Endothelial cell of umbilical vein (primary cell): ENCODE results near the gene GNB2. TPM values are rescaled to one million over a fixed set of nuclear protein-coding genes. Genes with fewer than 3 reads are reported as not detected.

ENCODE experiments used
- BruUV-seq: library from RNA; stranded (reverse); fragments of 400-500 nt; replicated peaks from 2 replicates; lab custom pipeline; 2021; lab: Mats Ljungman, UMichigan
- CTCF ChIA-PET: fragments of 300-600, 350-600 bp; sonication (Branson Sonifier 250); formaldehyde crosslinking; loops from one replicate; lab custom pipeline; 2021; ENCODE audit warnings: antibody characterized with exemption, inconsistent platforms; lab: Charles Lee
- POLR2A ChIA-PET: fragments of 300-600, 350-600 bp; sonication (Branson Sonifier 250); formaldehyde crosslinking; loops from one replicate; lab custom pipeline; 2021; ENCODE audit warnings: antibody characterized with exemption, inconsistent platforms; lab: Charles Lee
- DNase-seq: peaks from one replicate; pipeline ENCODE4 v3.0.0-alpha.2; 2011; ENCODE audit warnings: low read depth, low spot score
- FAIRE-seq: peaks from 2 replicates; lab custom pipeline; 2011; peaks lifted over from hg19 to GRCh38; lab: Jason Lieb, UNC
- H2AFZ ChIP-seq: 2 replicates; pipeline ENCODE4 v1.6.0; 2012; ENCODE audit warnings: low read depth, low read length, control low read depth, inconsistent platforms
- H3K27ac ChIP-seq: 2 replicates; pipeline ENCODE4 v1.5.1; 2011; ENCODE audit warnings: low read depth, mild to moderate bottlenecking, control low read depth, low read length, moderate library complexity; ENCODE audit not compliant: insufficient read depth
- H3K27me3 ChIP-seq, 2 experiments: 2 replicates each; pipeline versions ENCODE4 v1.6.0 to v1.6.1; 2011; ENCODE audit warnings: low read length in 2 of 2, mixed read lengths in 1 of 2; ENCODE audit not compliant: control insufficient read depth in 2 of 2, insufficient read depth in 2 of 2
- H3K36me3 ChIP-seq, 2 experiments: 2 replicates in 1 of 2; 3 replicates in 1 of 2; pipeline ENCODE4 v1.5.1; 2011; ENCODE audit warnings: low read length in 2 of 2, mild to moderate bottlenecking in 1 of 2, moderate library complexity in 1 of 2; ENCODE audit not compliant: control insufficient read depth in 2 of 2, insufficient read depth in 2 of 2; ENCODE audit errors: extremely low read depth in 1 of 2
- H3K4me1 ChIP-seq: 3 replicates; pipeline ENCODE4 v1.5.1; 2011; ENCODE audit warnings: mild to moderate bottlenecking, low read length; ENCODE audit not compliant: control insufficient read depth, insufficient read depth; ENCODE audit errors: extremely low read depth
- H3K4me2 ChIP-seq: 2 replicates; pipeline ENCODE4 v1.6.1; 2011; ENCODE audit warnings: low read length, control low read depth, mixed read lengths; ENCODE audit not compliant: insufficient read depth
- H3K4me3 ChIP-seq, 3 experiments: fragments of 200-600 bp in 1 of 3; sonication (generic), shearing (Covaris generic) in 1 of 3; replicated peaks in 1 of 3; 2 replicates each; pipeline ENCODE4 v1.5.1; 2011 to 2016; ENCODE audit warnings: control low read depth in 3 of 3, low read length in 3 of 3, mild to moderate bottlenecking in 2 of 3, inconsistent platforms in 1 of 3, low read depth in 1 of 3, moderate library complexity in 1 of 3; ENCODE audit not compliant: insufficient read depth in 1 of 3
- H3K79me2 ChIP-seq: 2 replicates; pipeline ENCODE4 v1.6.0; 2012; ENCODE audit warnings: low read length, inconsistent platforms; ENCODE audit not compliant: control insufficient read depth, insufficient read depth
- H3K9ac ChIP-seq: replicated peaks from 2 replicates; pipeline ENCODE3; 2011; ENCODE audit warnings: low read length, control low read depth; ENCODE audit not compliant: insufficient read depth; ENCODE audit errors: extremely low read depth
- H3K9me1 ChIP-seq: replicated peaks from 3 replicates; pipeline ENCODE4 v1.6.0; 2011; ENCODE audit warnings: mild to moderate bottlenecking, low read length; ENCODE audit not compliant: control insufficient read depth, insufficient read depth; ENCODE audit errors: extremely low read depth
- H3K9me3 ChIP-seq: replicated peaks from 2 replicates; pipeline ENCODE4 v1.5.1; 2012; ENCODE audit warnings: low read length, inconsistent platforms; ENCODE audit not compliant: control insufficient read depth, insufficient read depth
- H4K20me1 ChIP-seq: replicated peaks from 2 replicates; pipeline ENCODE3; 2011; ENCODE audit warnings: mild to moderate bottlenecking, low read length; ENCODE audit not compliant: control insufficient read depth, insufficient read depth; ENCODE audit errors: extremely low read depth
- CTCF ChIP-seq, 2 donors: IDR thresholded peaks; 1 replicate in 1 of 2; 2 replicates in 1 of 2; pipeline ENCODE4 v1.5.1; 2011; ENCODE audit warnings: low read length in 2 of 2, mild to moderate bottlenecking in 2 of 2, moderate library complexity in 2 of 2, control low read depth in 1 of 2, inconsistent platforms in 1 of 2, low read depth in 1 of 2; ENCODE audit not compliant: insufficient read depth in 1 of 2; ENCODE audit errors: extremely low read depth in 1 of 2
- EZH2 ChIP-seq: IDR thresholded peaks from 2 replicates; pipeline ENCODE4 v1.6.1; 2012; ENCODE audit warnings: borderline replicate concordance, low read depth, mild to moderate bottlenecking, moderate library complexity, low read length, inconsistent platforms; ENCODE audit not compliant: severe bottlenecking
- FOS ChIP-seq: IDR thresholded peaks from 2 replicates; pipeline ENCODE4 v1.6.1; 2011; ENCODE audit warnings: mild to moderate bottlenecking, low read length, moderate library complexity, borderline replicate concordance; ENCODE audit not compliant: insufficient read depth
- GATA2 ChIP-seq: IDR thresholded peaks from 2 replicates; pipeline ENCODE4 v1.7.0; 2011; ENCODE audit warnings: low read depth, mild to moderate bottlenecking, moderate library complexity, mixed read lengths, low read length; ENCODE audit not compliant: insufficient read length, insufficient read depth
- JUN ChIP-seq: IDR thresholded peaks from 2 replicates; pipeline ENCODE4 v1.6.1; 2011; ENCODE audit warnings: borderline replicate concordance, low read depth; ENCODE audit not compliant: insufficient read length, insufficient read depth
- MAX ChIP-seq: IDR thresholded peaks from 2 replicates; pipeline ENCODE4 v1.6.1; 2011; ENCODE audit not compliant: insufficient read depth, insufficient read length
- MYC ChIP-seq: IDR thresholded peaks from one replicate; pipeline ENCODE4 v1.6.1; 2011; ENCODE audit warnings: mild to moderate bottlenecking, low read depth, low read length
- POLR2A ChIP-seq: IDR thresholded peaks from 2 replicates; pipeline ENCODE4 v1.6.1; 2012; ENCODE audit warnings: low read depth, mild to moderate bottlenecking, control low read depth, low read length
- POLR2AphosphoS5 ChIP-seq: IDR thresholded peaks from 2 replicates; pipeline ENCODE4 v1.6.1; 2012; ENCODE audit warnings: low read depth, mild to moderate bottlenecking, control low read depth, low read length, moderate library complexity; ENCODE audit not compliant: insufficient read depth
- dilution Hi-C: fragments of 300-500 bp; cut with MboI; formaldehyde crosslinking; loops from one replicate; pipeline ENCODE4 v1.15.0; 2019; ENCODE audit warnings: low sequenced_read_pairs; ENCODE audit not compliant: extremely low pct_ligation_motif_present
- intact Hi-C: fragments of 100-400 bp; cut with micrococcal nuclease; formaldehyde crosslinking; loops from one replicate; pipeline ENCODE4 v1.10.0; 2022
- polyA plus RNA-seq, 4 experiments: library from polyadenylated mRNA; depleted of rRNA in 3 of 4; stranded (reverse) in 3 of 4; unstranded in 1 of 4; fragments of >200 nt; gene quantifications; 2 replicates each; pipeline versions ENCODE4 v1.2.1 to v1.2.3, GENCODE V29; 2011 to 2012; ENCODE audit warnings: missing spikeins in 1 of 4
- total RNA-seq: library from RNA; stranded (reverse); gene quantifications from 2 replicates; pipeline ENCODE4 v1.2.3, GENCODE V29; 2021

GNB2 gene
- total and polyA plus RNA-seq, 2 donors (not counting 3 experiments of a cell fraction or from before 2014, with no cell fraction given), result 297 to 433 TPM

GRCh38 chr7:100675105-100675451 lies 1.5 kb downstream of the GNB2 start:
- DNase-seq, result no peak
- POLR2A ChIA-PET, result no interaction called here
- intact Hi-C loops, result loop anchor here (5.0 kb wide), 1 partner anchor 208 kb away; no protein-coding TSS in a partner anchor
- no TSS peak for BruUV-seq
- peaks cover 4% of the 10 kb centered on the region for H3K4me1 ChIP-seq
- no peaks in the 10 kb centered on the region for H3K9me1 ChIP-seq
- no peaks in the 10 kb centered on the region for H3K9me3 ChIP-seq
- peaks cover 28% of the 10 kb centered on the region for H3K79me2 ChIP-seq
- H3K9ac ChIP-seq, result peak overlapping the region; percentile 45
- CTCF ChIA-PET, result interaction anchor here (0.7 to 1.4 kb wide), 4 partner anchors 8 to 177 kb away, joined by 3 to 5 read pairs (median 4); partner anchors contain the start of genes POP7 and SLC12A9
- peak overlapping the region; percentile 70 to 88 (median 86) for H3K4me3 ChIP-seq
- no peak overlapping the region for H2AFZ ChIP-seq
- no peak overlapping the region for H3K27ac ChIP-seq
- no peak for FAIRE-seq
- no peaks in the 10 kb centered on the region for H4K20me1 ChIP-seq
- dilution Hi-C loops, result no loop called here
- TF ChIP-seq POLR2A, result peak; percentile 5
- no peak for TF ChIP-seq FOS
- TF ChIP-seq MYC, result no peak
- H3K4me2 ChIP-seq, result peak overlapping the region; percentile 74
- peaks cover 8 to 28% of the 10 kb centered on the region in 2 experiments for H3K36me3 ChIP-seq
- H3K27me3 ChIP-seq, result peaks cover 1 to 2% of the 10 kb centered on the region in 2 experiments

- DNase-seq (peak; percentile 59), FAIRE-seq (peak; percentile 79)
- H3K27ac ChIP-seq, result no peak overlapping the region
- BruUV-seq, result no TSS peak
- dilution Hi-C loops, result no loop called here
- POLR2A ChIA-PET, result interaction anchor here (1.0 kb wide), 1 partner anchor 247 kb away, joined by 3 read pairs; the partner anchor contains the start of gene ZCWPW1
- TF ChIP-seq EZH2 (no peak), GATA2 (no peak), FOS (no peak), CTCF (IDR thresholded peaks at IDR 0.05; ENCODE audit: extremely low read depth in 1 of 2, insufficient read depth in 1 of 2, low read depth in 1 of 2, low read length in 2 of 2) (no peak), MAX (no peak), MYC (no peak), POLR2AphosphoS5 (peak; percentile 45), JUN (no peak), POLR2A (peak; percentile 37)
- H3K4me3 ChIP-seq, result peak overlapping the region; percentile 9 to 88 (median 40)
- peaks cover 28% of the 10 kb centered on the region for H3K79me2 ChIP-seq
- peak overlapping the region; percentile 7 for H3K4me2 ChIP-seq
- H3K9me3 ChIP-seq, result no peaks in the 10 kb centered on the region
- H3K4me1 ChIP-seq, result peaks cover 4% of the 10 kb centered on the region
- intact Hi-C loops, result loop anchor here (5.0 kb wide), 1 partner anchor 208 kb away; no protein-coding TSS in a partner anchor
- peaks cover 0 to 2% of the 10 kb centered on the region in 2 experiments for H3K27me3 ChIP-seq
- no peaks in the 10 kb centered on the region for H3K9me1 ChIP-seq
- no peaks in the 10 kb centered on the region for H4K20me1 ChIP-seq
- H2AFZ ChIP-seq, result no peak overlapping the region
- CTCF ChIA-PET, result interaction anchor here (0.6 to 2.2 kb wide), 10 partner anchors 9 to 245 kb away, joined by 3 to 5 read pairs (median 4); partner anchors contain the start of genes MOSPD3 and POP7
- H3K9ac ChIP-seq, result peak overlapping the region; percentile 36
- H3K36me3 ChIP-seq, result peaks cover 10 to 33% of the 10 kb centered on the region in 2 experiments
Observed at GRCh38 chr7:100675581-100676350, 2.2 kb downstream of the GNB2 start.
